Peyer's patch (tissue), 4 donors: ENCODE data around the gene PPM1L.

ENCODE experiments used
- POLR2A ChIP-seq, 2 donors: fragments of 450-650 bp; IDR thresholded peaks; one replicate each; pipeline ENCODE4 v1.5.1; 2017; ENCODE audit warnings: antibody characterized with exemption in 2 of 2, mild to moderate bottlenecking in 2 of 2, moderate library complexity in 2 of 2
- TF ChIP-seq, protein P1 (sequence below), 6 experiments: fragments of 450-650 bp in 4 of 6; fragments of 200-600 bp in 2 of 6; sonication (generic) in 1 of 6; IDR thresholded peaks; one replicate each; pipeline ENCODE4 v1.5.1; 2017 to 2019; ENCODE audit warnings: antibody characterized with exemption in 6 of 6, mild to moderate bottlenecking in 3 of 6, moderate library complexity in 1 of 6

DNA sequence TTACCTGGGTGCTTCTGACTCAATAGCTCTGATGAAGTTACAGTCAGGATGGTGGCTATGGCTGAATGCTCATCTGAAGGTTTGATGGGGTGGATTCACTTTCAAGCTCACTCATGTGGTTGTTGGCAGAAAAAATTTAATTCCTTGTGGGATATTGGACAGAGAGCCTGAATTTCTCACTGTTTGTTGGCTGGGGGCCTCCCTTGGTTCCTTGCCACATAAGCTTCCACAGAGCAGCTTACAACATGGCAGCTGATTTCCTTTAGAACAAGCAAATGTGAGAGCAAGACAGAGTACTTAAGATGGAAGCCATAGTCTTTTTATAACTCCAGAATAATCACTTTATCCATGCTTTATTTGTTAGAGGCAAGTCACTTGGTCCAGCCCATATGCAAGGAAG is 150.6 kb downstream of the PPM1L start:
- TF ChIP-seq, protein P1, sequence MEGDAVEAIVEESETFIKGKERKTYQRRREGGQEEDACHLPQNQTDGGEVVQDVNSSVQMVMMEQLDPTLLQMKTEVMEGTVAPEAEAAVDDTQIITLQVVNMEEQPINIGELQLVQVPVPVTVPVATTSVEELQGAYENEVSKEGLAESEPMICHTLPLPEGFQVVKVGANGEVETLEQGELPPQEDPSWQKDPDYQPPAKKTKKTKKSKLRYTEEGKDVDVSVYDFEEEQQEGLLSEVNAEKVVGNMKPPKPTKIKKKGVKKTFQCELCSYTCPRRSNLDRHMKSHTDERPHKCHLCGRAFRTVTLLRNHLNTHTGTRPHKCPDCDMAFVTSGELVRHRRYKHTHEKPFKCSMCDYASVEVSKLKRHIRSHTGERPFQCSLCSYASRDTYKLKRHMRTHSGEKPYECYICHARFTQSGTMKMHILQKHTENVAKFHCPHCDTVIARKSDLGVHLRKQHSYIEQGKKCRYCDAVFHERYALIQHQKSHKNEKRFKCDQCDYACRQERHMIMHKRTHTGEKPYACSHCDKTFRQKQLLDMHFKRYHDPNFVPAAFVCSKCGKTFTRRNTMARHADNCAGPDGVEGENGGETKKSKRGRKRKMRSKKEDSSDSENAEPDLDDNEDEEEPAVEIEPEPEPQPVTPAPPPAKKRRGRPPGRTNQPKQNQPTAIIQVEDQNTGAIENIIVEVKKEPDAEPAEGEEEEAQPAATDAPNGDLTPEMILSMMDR (IDR thresholded peaks at IDR 0.05) = no peak
- TF ChIP-seq POLR2A (IDR thresholded peaks at IDR 0.05) = no peak
